ENCODE data around the gene COL4A2.

DNA sequence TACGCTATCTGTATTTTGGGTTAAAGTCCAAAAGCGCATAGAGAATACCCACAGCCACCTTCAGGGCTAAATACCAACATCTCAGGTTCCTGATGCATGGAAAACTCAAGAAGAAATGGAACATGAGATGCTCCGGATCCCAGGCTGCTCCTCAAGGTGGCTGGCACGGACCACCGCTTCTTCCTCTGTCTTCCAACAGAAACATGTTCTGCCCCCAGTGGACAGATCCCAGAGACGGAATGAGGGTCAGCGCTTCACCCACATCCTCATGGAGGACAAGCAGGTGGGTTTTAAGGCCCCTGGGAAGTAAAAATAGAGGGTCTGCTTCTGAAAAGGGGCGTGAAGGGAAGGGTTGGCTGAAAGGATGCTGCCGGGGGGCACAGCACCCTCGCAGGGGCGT, 17.4 kb upstream of the COL4A2 start:
- TF ChIP-seq EZH2 (IDR thresholded peaks at IDR 0.05; ENCODE audit: insufficient read depth, poor library complexity, severe bottlenecking) (no peak), EZH2phosphoT487 (IDR thresholded peaks at IDR 0.05; ENCODE audit: insufficient read depth, low read depth) (no peak)
